Neuronal stem cell (in vitro differentiated cells): ENCODE measurements around the gene PCSK2.
A peak's percentile ranks its signal among the peaks of the same experiment; 100 is the strongest.

Source experiments
- DNase-seq: peaks from one replicate; pipeline ENCODE4 v3.0.0-alpha.2; 2013; ENCODE audit warnings: low spot score
- H2AFZ ChIP-seq: one replicate; pipeline ENCODE4 v1.6.1; 2013; ENCODE audit warnings: mild to moderate bottlenecking, low read length, inconsistent platforms
- H2AK5ac ChIP-seq: 2 replicates; pipeline ENCODE4 v1.6.1; 2013; ENCODE audit warnings: low read depth, mild to moderate bottlenecking, inconsistent platforms, low read length, moderate library complexity, mixed read lengths
- H2BK120ac ChIP-seq: 2 replicates; pipeline ENCODE4 v1.6.1; 2013; ENCODE audit warnings: low read depth, mild to moderate bottlenecking, inconsistent platforms, low read length, moderate library complexity, mixed read lengths
- H2BK12ac ChIP-seq: one replicate; pipeline ENCODE4 v1.6.1; 2013; ENCODE audit warnings: low read length, inconsistent platforms
- H2BK15ac ChIP-seq: 2 replicates; pipeline ENCODE4 v1.6.1; 2013; ENCODE audit warnings: mild to moderate bottlenecking, low read length, inconsistent platforms, mixed read lengths
- H2BK5ac ChIP-seq: one replicate; pipeline ENCODE4 v1.6.1; 2013; ENCODE audit warnings: inconsistent platforms, mild to moderate bottlenecking, low read length, moderate library complexity
- H3K14ac ChIP-seq: one replicate; pipeline ENCODE4 v1.6.1; 2013; ENCODE audit warnings: low read length, inconsistent platforms
- H3K18ac ChIP-seq: 2 replicates; pipeline ENCODE4 v1.6.1; 2013; ENCODE audit warnings: low read length, inconsistent platforms
- H3K23ac ChIP-seq: 2 replicates; pipeline ENCODE4 v1.6.1; 2013; ENCODE audit warnings: low read depth, mild to moderate bottlenecking, mixed read lengths, low read length, inconsistent platforms; ENCODE audit not compliant: poor library complexity
- H3K27ac ChIP-seq: replicated peaks from 3 replicates; pipeline ENCODE4 v1.5.1; 2013; ENCODE audit warnings: low read length, inconsistent platforms
- H3K27me3 ChIP-seq, 3 experiments: 2 replicates each; pipeline ENCODE4 v1.6.1; 2013; ENCODE audit warnings: low read length in 3 of 3, mild to moderate bottlenecking in 2 of 3, inconsistent platforms in 1 of 3, low read depth in 1 of 3, mixed read lengths in 1 of 3, moderate library complexity in 1 of 3; ENCODE audit not compliant: control insufficient read depth in 3 of 3, insufficient read depth in 3 of 3
- H3K36me3 ChIP-seq, 2 donors: replicated peaks in 1 of 2; 2 replicates each; pipeline ENCODE4 v1.6.1; 2013; ENCODE audit warnings: low read length in 2 of 2; ENCODE audit not compliant: control insufficient read depth in 2 of 2, insufficient read depth in 2 of 2
- H3K4ac ChIP-seq: 2 replicates; pipeline ENCODE4 v1.6.1; 2013; ENCODE audit warnings: inconsistent platforms, mild to moderate bottlenecking, low read length, moderate library complexity
- H3K4me1 ChIP-seq, 2 donors: 1 replicate in 1 of 2; 2 replicates in 1 of 2; pipeline ENCODE4 v1.6.1; 2013; ENCODE audit warnings: low read length in 2 of 2, low read depth in 1 of 2; ENCODE audit not compliant: control insufficient read depth in 2 of 2, insufficient read depth in 1 of 2
- H3K4me2 ChIP-seq: one replicate; pipeline ENCODE4 v1.6.1; 2013; ENCODE audit warnings: mild to moderate bottlenecking, low read length, inconsistent platforms; ENCODE audit not compliant: insufficient read depth, poor library complexity, severe bottlenecking
- H3K4me3 ChIP-seq, 2 donors: 2 replicates each; pipeline ENCODE4 v1.5.1; 2013; ENCODE audit warnings: low read length in 2 of 2, mild to moderate bottlenecking in 2 of 2, inconsistent platforms in 1 of 2, moderate library complexity in 1 of 2
- H3K79me1 ChIP-seq: one replicate; pipeline ENCODE4 v1.6.1; 2013; ENCODE audit warnings: low read depth, mild to moderate bottlenecking, inconsistent platforms, low read length, moderate library complexity
- H3K9ac ChIP-seq: one replicate; pipeline ENCODE4 v1.6.1; 2013; ENCODE audit warnings: mild to moderate bottlenecking, low read depth, low read length, inconsistent platforms; ENCODE audit not compliant: poor library complexity
- H3K9me3 ChIP-seq, 2 donors: replicated peaks in 1 of 2; 2 replicates each; pipeline versions ENCODE3 to v1.6.1; 2013; ENCODE audit warnings: low read length in 2 of 2, mild to moderate bottlenecking in 2 of 2, inconsistent platforms in 1 of 2, low read depth in 1 of 2, mixed read lengths in 1 of 2, moderate library complexity in 1 of 2; ENCODE audit not compliant: control insufficient read depth in 2 of 2, insufficient read depth in 1 of 2
- H4K8ac ChIP-seq: one replicate; pipeline ENCODE4 v1.6.1; 2013; ENCODE audit warnings: low read depth, mild to moderate bottlenecking, inconsistent platforms, low read length, moderate library complexity
- H4K91ac ChIP-seq: one replicate; pipeline ENCODE4 v1.6.1; 2013; ENCODE audit warnings: low read length, low read depth, mild to moderate bottlenecking, inconsistent platforms; ENCODE audit not compliant: poor library complexity
- WGBS, 2 donors: extraction: QIAGEN DNeasy Blood & Tissue Kit; methylation state at CpG; one replicate each; pipeline ENCODE4 v1.1.7; 2013; ENCODE audit warnings: missing lambda C conversion rate in 2 of 2, mixed read lengths in 1 of 2; ENCODE audit not compliant: insufficient read length in 2 of 2, insufficient replicate concordance in 1 of 2; ENCODE audit errors: extremely low coverage in 2 of 2; 5-methylcytosine and 5-hydroxymethylcytosine counted together

The PCSK2 gene

DNA sequence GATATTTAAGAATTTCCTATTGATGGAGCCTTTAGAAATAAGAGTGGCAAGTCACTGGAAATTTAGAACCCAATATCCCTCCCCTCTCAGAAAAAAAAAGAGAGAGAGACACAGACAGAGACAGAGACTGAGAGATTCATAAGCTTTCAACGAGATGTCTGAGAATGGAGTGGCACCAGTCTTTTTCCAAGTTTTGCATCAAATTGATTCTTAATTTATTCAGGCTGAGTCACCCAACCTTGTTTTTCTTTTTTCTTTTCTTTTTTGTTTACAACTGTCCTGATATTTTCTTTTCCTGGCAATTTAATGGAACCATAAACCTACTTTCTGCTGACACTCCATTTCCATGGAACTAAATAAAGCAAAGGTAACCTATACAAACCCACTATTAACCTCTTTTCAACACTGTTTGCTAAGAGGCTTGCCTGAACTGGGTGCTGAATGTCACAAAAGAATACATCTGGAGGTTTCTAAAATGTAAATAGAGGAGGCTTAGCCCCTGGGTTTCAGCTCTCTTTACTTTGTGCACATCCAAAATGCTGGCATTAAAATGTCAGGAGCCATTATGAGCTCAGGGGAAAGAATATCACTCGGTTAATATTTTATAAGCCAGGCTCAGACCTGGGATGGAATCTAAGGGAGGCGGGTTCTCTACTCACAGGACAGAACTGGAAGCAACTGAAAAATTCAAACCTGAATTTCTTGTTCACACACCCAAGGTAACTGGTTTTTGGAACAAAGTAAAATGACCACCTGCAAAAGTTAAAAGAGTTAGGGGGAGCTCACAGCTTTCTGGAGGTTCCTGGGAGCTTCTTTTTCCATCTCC, 203.5 kb downstream of the PCSK2 start:
- Histone ChIP-seq H3K27ac (no peak overlapping the region), H2AK5ac (no peak overlapping the region), H3K9me3 (peaks cover 0 to 2% of the 10 kb centered on the region in 2 donors), H3K9ac (no peak overlapping the region), H3K79me1 (no peaks in the 10 kb centered on the region), H4K91ac (no peak overlapping the region), H3K4me3 (no peak overlapping the region), H2BK15ac (no peak overlapping the region), H2BK12ac (no peak overlapping the region), H3K14ac (no peak overlapping the region), H3K18ac (no peak overlapping the region), H3K36me3 (no peaks in the 10 kb centered on the region), H3K4ac (no peak overlapping the region), H4K8ac (no peak overlapping the region), H2AFZ (no peak overlapping the region), H2BK5ac (no peak overlapping the region), H3K4me2 (no peak overlapping the region), H3K4me1 (no peaks in the 10 kb centered on the region), H2BK120ac (no peak overlapping the region), H3K23ac (no peak overlapping the region), H3K27me3 (peaks cover 0 to 10% (median 0%) of the 10 kb centered on the region in 3 experiments)
- WGBS, 2 donors: no CpG with 5 or more reads among the region's 3 CpGs
- DNase-seq: no peak

DNA sequence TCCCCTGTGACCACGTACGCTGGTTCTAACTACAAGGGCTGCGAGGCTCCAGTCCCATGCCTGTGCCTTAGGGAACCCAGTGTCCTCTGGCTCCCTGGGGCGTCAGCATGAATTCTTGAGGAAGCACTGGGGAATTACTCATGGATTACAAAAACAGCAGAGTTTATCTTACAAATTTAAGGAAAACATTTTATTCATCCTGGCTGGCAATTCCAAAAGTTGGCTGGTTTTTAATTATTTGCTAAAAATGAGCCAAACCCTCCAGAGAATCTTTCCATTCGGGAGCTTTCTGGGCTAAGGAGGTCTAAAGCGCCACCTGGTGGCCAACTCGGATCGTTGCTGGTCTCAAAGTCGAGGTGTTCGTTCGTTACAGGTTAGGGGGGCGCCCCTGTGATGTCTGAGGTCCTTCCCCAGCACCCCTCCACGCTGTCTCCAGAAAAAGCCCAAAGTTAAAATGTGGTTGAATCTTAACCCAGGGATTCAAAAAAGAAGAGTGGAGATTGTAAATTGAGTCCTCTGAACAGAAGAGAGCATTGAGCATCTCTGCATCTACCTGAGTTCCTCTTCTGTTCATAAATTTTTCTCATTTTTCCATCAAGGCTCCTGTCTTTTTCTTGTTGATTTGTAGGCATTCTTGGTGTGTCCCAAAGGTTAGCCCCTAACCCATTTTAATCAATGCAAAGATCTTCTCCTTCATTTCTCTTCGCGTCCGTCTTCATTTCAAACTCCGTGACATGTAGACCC, 205.0 kb downstream of the PCSK2 start:
- Histone ChIP-seq H2AK5ac (no peak overlapping the region), H2BK120ac (no peak overlapping the region), H3K18ac (no peak overlapping the region), H3K9me3 (no peaks in the 10 kb centered on the region), H2BK5ac (no peak overlapping the region), H3K27ac (no peak overlapping the region), H3K27me3 (peaks cover 0 to 10% (median 0%) of the 10 kb centered on the region in 3 experiments), H3K4me1 (no peaks in the 10 kb centered on the region), H3K4me3 (no peak overlapping the region), H3K9ac (no peak overlapping the region), H4K91ac (no peak overlapping the region), H2AFZ (no peak overlapping the region), H3K23ac (no peak overlapping the region), H4K8ac (no peak overlapping the region), H3K4me2 (no peak overlapping the region), H3K14ac (no peak overlapping the region), H2BK15ac (no peak overlapping the region), H3K36me3 (no peaks in the 10 kb centered on the region), H3K4ac (no peak overlapping the region), H2BK12ac (no peak overlapping the region), H3K79me1 (no peaks in the 10 kb centered on the region)
- no CpG with 5 or more reads among the region's 17 CpGs for WGBS, 2 donors
- DNase-seq: peak; percentile 72

DNA sequence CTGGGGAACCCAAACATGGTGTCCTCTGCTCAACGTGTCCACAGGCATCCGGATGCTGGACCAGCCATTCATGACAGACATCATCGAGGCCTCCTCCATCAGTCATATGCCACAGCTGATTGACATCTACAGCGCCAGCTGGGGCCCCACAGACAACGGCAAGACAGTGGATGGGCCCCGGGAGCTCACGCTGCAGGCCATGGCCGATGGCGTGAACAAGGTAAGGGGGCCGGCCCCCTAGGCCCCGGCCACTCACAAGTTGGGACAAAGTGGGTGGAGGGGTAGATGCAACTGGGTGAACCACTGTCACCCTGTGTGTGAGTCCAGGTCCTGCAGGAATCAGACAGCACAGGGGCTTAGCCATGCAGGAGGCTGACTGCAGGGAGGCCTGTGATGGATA, 209.8 kb downstream of the PCSK2 start:
- no CpG with 5 or more reads among the region's 11 CpGs for WGBS, 2 donors

DNA sequence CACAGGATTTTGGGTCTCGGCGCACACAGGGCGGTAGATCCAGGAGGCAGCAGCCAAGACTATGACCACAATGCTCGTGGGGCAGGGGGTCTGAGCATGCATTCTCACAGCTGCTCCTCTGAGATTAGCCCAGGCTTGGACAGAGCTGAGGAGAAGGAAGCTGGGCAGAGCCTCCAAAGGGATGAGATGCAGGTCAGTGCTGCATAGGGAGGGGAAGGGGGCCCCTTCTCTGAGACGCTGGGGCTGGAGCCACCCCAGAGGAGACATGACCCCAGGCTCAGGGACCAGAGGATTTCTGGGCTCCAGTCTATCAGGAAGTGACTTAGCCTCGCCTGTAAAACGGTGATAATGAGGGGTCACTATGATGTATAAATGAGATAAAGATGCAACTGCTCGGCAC, 210.4 kb downstream of the PCSK2 start:
- H2AFZ ChIP-seq: no peak overlapping the region
- no peak overlapping the region for H4K8ac ChIP-seq
- no peaks in the 10 kb centered on the region for H3K79me1 ChIP-seq
- H2BK120ac ChIP-seq: no peak overlapping the region
- H2BK5ac ChIP-seq: no peak overlapping the region
- H3K27me3 ChIP-seq: peaks cover 0 to 10% (median 0%) of the 10 kb centered on the region in 3 experiments
- H3K36me3 ChIP-seq: no peaks in the 10 kb centered on the region
- WGBS, 2 donors: no CpG with 5 or more reads among the region's 8 CpGs
- H3K4me1 ChIP-seq: no peaks in the 10 kb centered on the region
- H3K14ac ChIP-seq: no peak overlapping the region
- H2BK15ac ChIP-seq: no peak overlapping the region
- no peak overlapping the region for H3K4me3 ChIP-seq
- H3K18ac ChIP-seq: peak overlapping the region; percentile 16
- H3K9ac ChIP-seq: no peak overlapping the region
- no peak overlapping the region for H4K91ac ChIP-seq
- H3K4me2 ChIP-seq: no peak overlapping the region
- DNase-seq: no peak
- H3K9me3 ChIP-seq: no peaks in the 10 kb centered on the region
- no peak overlapping the region for H2AK5ac ChIP-seq
- no peak overlapping the region for H3K23ac ChIP-seq
- H3K4ac ChIP-seq: no peak overlapping the region
- no peak overlapping the region for H3K27ac ChIP-seq
- H2BK12ac ChIP-seq: no peak overlapping the region

More for the DNA sequence above, 209.8 kb downstream of the PCSK2 start:
- no peaks in the 10 kb centered on the region for H3K36me3 ChIP-seq
- H3K27ac ChIP-seq: no peak overlapping the region
- H4K91ac ChIP-seq: no peak overlapping the region
- no peak overlapping the region for H2BK120ac ChIP-seq
- H2AFZ ChIP-seq: no peak overlapping the region
- no peak overlapping the region for H2BK12ac ChIP-seq
- no peak overlapping the region for H2AK5ac ChIP-seq
- H3K4me2 ChIP-seq: no peak overlapping the region
- H3K18ac ChIP-seq: peak overlapping the region; percentile 61
- no peak overlapping the region for H2BK5ac ChIP-seq
- no peak overlapping the region for H2BK15ac ChIP-seq
- no peak overlapping the region for H3K4ac ChIP-seq
- no peak overlapping the region for H3K23ac ChIP-seq
- no peak overlapping the region for H3K9ac ChIP-seq
- H3K27me3 ChIP-seq: peaks cover 0 to 10% (median 0%) of the 10 kb centered on the region in 3 experiments
- H3K79me1 ChIP-seq: no peaks in the 10 kb centered on the region
- H3K4me1 ChIP-seq: no peaks in the 10 kb centered on the region
- H3K4me3 ChIP-seq: no peak overlapping the region
- no peak overlapping the region for H3K14ac ChIP-seq
- no peak for DNase-seq
- H3K9me3 ChIP-seq: no peaks in the 10 kb centered on the region
- H4K8ac ChIP-seq: no peak overlapping the region
